ENCODE data around the gene HAGHL. TPM values are rescaled to one million over a fixed set of nuclear protein-coding genes. Genes with fewer than 3 reads are reported as not detected.

HAGHL gene
- total RNA-seq, 2 experiments from 2014 or later = 14.2 to 15.2 TPM

DNA sequence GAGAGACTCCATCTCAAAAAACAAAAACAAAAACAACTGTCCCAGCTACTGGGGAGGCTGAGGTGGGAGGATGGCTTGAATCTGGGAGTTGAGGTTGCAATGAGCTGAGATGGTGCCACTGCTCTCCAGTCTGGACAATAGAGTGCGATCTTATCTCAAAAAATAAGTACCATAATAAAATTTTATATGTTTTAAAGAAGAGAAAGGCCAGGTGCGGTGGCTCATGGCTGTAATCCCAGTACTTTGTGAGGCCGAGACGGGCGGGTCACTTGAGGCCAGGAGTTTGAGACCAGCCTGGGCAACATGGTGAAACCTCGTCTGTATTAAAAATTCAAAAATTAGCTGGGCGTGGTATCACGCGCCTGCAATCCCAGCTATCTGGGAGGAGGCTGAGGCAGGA is 49.9 kb downstream of the HAGHL start:
- Mint-ChIP-seq H3K27me3 (peaks cover 6% of the 10 kb centered on the region), H3K4me3 (no peak overlapping the region), H3K4me1 (ENCODE audit: low read depth) (no peaks in the 10 kb centered on the region), H3K27ac (no peak overlapping the region), H3K9me3 (no peaks in the 10 kb centered on the region), H3K36me3 (no peaks in the 10 kb centered on the region)
- no peak for DNase-seq
- intact Hi-C loops (cut with micrococcal nuclease) = no loop called here
- ChIA-PET POLR2A (no interaction called here), CTCF (no interaction called here)

DNA sequence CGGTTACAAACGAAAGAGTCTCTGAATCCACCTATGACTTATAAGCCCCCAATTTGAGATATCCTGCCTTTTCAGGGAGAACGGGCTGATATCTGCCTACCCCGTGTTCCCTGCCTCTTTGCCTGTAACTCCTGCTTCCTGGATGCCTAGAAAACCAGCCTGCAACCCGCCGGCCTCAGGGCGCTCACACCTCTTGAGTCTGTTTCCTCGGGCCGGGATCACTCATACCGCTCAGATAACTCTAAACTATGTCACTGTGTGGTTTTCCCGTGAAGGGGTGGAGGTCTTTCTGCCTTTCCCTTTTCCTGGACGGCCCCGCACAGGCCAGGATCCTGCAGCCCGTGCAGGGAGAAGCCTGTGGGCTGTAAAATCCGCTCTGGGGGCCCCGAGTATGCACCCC is 50.9 kb downstream of the HAGHL start:
- Mint-ChIP-seq H3K9me3 (no peaks in the 10 kb centered on the region), H3K4me1 (ENCODE audit: low read depth) (no peaks in the 10 kb centered on the region), H3K36me3 (no peaks in the 10 kb centered on the region), H3K27me3 (peaks cover 6% of the 10 kb centered on the region), H3K4me3 (no peak overlapping the region), H3K27ac (no peak overlapping the region)
- DNase-seq = no peak
- ChIA-PET CTCF (no interaction called here), POLR2A (no interaction called here)
- intact Hi-C loops (cut with micrococcal nuclease) = no loop called here

DNA sequence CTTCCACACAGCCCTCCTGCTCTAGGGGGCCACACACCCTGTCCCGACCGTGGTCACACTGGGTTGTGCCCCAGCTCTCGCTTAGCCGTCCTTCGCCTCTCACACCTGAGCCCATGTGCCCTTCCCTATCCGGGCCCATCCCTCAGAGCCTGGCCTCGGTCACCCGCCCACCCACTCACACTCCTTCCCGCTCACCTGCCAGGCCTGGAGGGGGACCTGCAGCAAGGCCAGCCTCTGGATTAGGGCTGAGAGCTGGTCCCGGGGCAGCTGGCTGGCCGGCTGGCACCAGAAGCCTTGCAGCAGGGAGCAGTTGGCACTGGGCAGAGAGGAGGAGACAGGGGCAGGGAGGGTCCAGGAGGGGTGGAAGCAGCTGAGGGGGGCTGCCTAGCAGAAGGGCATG is 51.5 kb downstream of the HAGHL start:
- Mint-ChIP-seq H3K9me3 (no peaks in the 10 kb centered on the region), H3K36me3 (no peaks in the 10 kb centered on the region), H3K4me3 (no peak overlapping the region), H3K27ac (no peak overlapping the region), H3K27me3 (peaks cover 6% of the 10 kb centered on the region), H3K4me1 (ENCODE audit: low read depth) (no peaks in the 10 kb centered on the region)
- POLR2A ChIA-PET = no interaction called here
- no peak for DNase-seq
- intact Hi-C loops (cut with micrococcal nuclease) = no loop called here
- CTCF ChIA-PET = no interaction called here

DNA sequence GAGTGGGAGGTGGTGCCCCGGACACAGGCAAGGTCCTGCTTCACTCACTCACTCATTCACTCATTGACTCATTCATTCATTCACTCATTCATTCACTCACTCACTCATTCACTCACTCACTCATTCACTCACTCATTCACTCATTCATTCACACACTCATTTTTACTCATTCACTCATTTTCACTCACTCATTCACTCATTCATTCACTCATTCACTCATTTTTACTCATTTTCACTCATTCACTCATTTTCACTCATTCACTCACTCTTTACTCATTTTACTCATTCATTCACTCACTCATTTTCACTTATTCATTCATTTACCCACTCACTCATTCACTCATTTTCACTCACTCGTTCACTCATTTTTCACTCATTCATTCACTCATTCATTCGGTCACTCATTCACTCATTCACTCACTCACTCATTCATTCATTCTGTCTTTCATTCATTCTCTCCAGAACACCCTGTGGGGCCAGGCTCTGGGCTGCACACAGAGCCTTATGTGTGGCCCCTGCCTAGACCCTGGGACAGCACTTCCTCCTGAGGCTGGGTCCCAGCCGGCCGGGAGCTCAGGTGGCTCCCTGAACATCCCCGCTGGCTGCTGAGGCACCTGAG is 52.1 kb downstream of the HAGHL start:
- Mint-ChIP-seq H3K9me3 (no peaks in the 10 kb centered on the region), H3K27ac (no peak overlapping the region), H3K4me1 (ENCODE audit: low read depth) (no peaks in the 10 kb centered on the region), H3K27me3 (peaks cover 6% of the 10 kb centered on the region), H3K36me3 (no peaks in the 10 kb centered on the region), H3K4me3 (no peak overlapping the region)
- intact Hi-C loops (cut with micrococcal nuclease) = no loop called here
- POLR2A ChIA-PET = no interaction called here
- CTCF ChIA-PET = no interaction called here
- DNase-seq = no peak

Small RNA genes lying within 50 kb of the gene (microRNA-seq; reads per million reads assigned to microRNA genes)
- not detected for gene MIR662 (ENCODE audit: borderline microRNAs expressed, borderline number of aligned reads, borderline replicate concordance)

Other genes with a start within 250 kb of the HAGHL start
- gene CAPN15, start 199.4 kb upstream of the HAGHL start, total RNA-seq = 10 to 100 TPM; 69.7 to 76.2 TPM
- gene PRR35, start 166.7 kb upstream of the HAGHL start, total RNA-seq = not detected
- under 1 TPM; 0.31 to 0.45 TPM for gene NHLRC4, start 160.1 kb upstream of the HAGHL start, total RNA-seq
- gene PIGQ, start 157.1 kb upstream of the HAGHL start, total RNA-seq = 10 to 100 TPM; 24.2 to 26.2 TPM
- gene RAB40C, start 137.0 kb upstream of the HAGHL start, total RNA-seq = 10 to 100 TPM; 10.1 to 10.6 TPM
- gene WFIKKN1, start 96.1 kb upstream of the HAGHL start, total RNA-seq = under 1 TPM; 0.05 to 0.07 TPM
- gene METTL26, start 90.8 kb upstream of the HAGHL start, total RNA-seq = 100 to 1,000 TPM; 113 to 117 TPM
- gene MCRIP2, start 85.3 kb upstream of the HAGHL start, total RNA-seq = 10 to 100 TPM; 41.1 to 44.1 TPM
- gene WDR90, start 77.7 kb upstream of the HAGHL start, total RNA-seq = 10 to 100 TPM; 52.8 to 58.2 TPM
- gene RHOT2, start 59.0 kb upstream of the HAGHL start, total RNA-seq = 100 to 1,000 TPM; 112 to 128 TPM
- gene RHBDL1, start 51.4 kb upstream of the HAGHL start, total RNA-seq = under 1 TPM; 0.57 to 0.82 TPM
- gene STUB1, start 46.7 kb upstream of the HAGHL start, total RNA-seq = 10 to 100 TPM; 70.9 to 74.9 TPM
- 10 to 100 TPM; 29.8 to 30.3 TPM for gene JMJD8, start 42.8 kb upstream of the HAGHL start, total RNA-seq
- gene WDR24, start 36.7 kb upstream of the HAGHL start, total RNA-seq = 10 to 100 TPM; 17.7 to 18.5 TPM
- 10 to 100 TPM in 1 of 2 experiments, 1 to 10 TPM in 1; 7.7 to 14.1 TPM for gene FBXL16, start 21.3 kb upstream of the HAGHL start, total RNA-seq
- 10 to 100 TPM; 14.6 to 16.0 TPM for gene METRN, start 12.0 kb upstream of the HAGHL start, total RNA-seq
- gene ANTKMT, start 6.0 kb upstream of the HAGHL start, total RNA-seq = 10 to 100 TPM; 31.2 to 34.9 TPM
- gene CCDC78, start 663 bp upstream of the HAGHL start, total RNA-seq = 1 to 10 TPM; 3.3 to 4.2 TPM
- gene CIAO3, start 13.9 kb downstream of the HAGHL start, total RNA-seq = 10 to 100 TPM; 31.8 to 32.2 TPM
- gene MSLN, start 33.6 kb downstream of the HAGHL start, total RNA-seq = not detected
- gene RPUSD1, start 61.3 kb downstream of the HAGHL start, total RNA-seq = 10 to 100 TPM; 13.7 to 15.5 TPM
- 100 to 1,000 TPM; 101 to 102 TPM for gene CHTF18, start 61.5 kb downstream of the HAGHL start, total RNA-seq
- gene GNG13, start 73.6 kb downstream of the HAGHL start, total RNA-seq = not detected
- gene LMF1, start 243.9 kb downstream of the HAGHL start, total RNA-seq = 10 to 100 TPM; 14.4 to 15.4 TPM

All from activated CD4-positive, alpha-beta memory T cell treated with anti-CD3 and anti-CD28 coated beads for 36 hours (primary cell).